ENCODE results near the gene ABHD6.
"Not testable (repeated sequence)": the region's sequence is repeated elsewhere in the genome, so short reads cannot be mapped to it uniquely, and the experiment has no call there.

ABHD6 gene

GRCh38 chr3:58210761-58211460 is 26.7 kb upstream of the ABHD6 start, which contains the start of gene DNASE1L3:
Gene DNASE1L3, minus strand, starts transcription at chr3:58210972. Its CDS starts 66 bp downstream, at chr3:58210906.
- DNase-seq (ENCODE audit: low spot score): no peak

- no peak for DNase-seq (ENCODE audit: low spot score)
Measured at GRCh38 chr3:58214484-58215316, 22.9 kb upstream of the ABHD6 start.

GRCh38 chr3:58215317-58216025 is 22.1 kb upstream of the ABHD6 start:
- DNase-seq (ENCODE audit: low spot score): no peak

- DNase-seq (ENCODE audit: low spot score): no peak
Measured at GRCh38 chr3:58216496-58217195, 20.9 kb upstream of the ABHD6 start.

GRCh38 chr3:58217209-58217811 is 20.3 kb upstream of the ABHD6 start:
- peak; percentile 82 for DNase-seq (ENCODE audit: low spot score)

- DNase-seq (ENCODE audit: low spot score): no peak
Measured at GRCh38 chr3:58218904-58219303, 18.7 kb upstream of the ABHD6 start.

GRCh38 chr3:58222161-58222724 is 15.3 kb upstream of the ABHD6 start:
- peak; percentile 50 for DNase-seq (ENCODE audit: low spot score)

GRCh38 chr3:58223855-58224254 is 13.7 kb upstream of the ABHD6 start:
- no peak for DNase-seq (ENCODE audit: low spot score)

GRCh38 chr3:58227933-58228332 is 9.7 kb upstream of the ABHD6 start:
- not testable (repeated sequence) for DNase-seq (ENCODE audit: low spot score)

GRCh38 chr3:58230876-58231552 is 6.6 kb upstream of the ABHD6 start:
- no peak for DNase-seq (ENCODE audit: low spot score)

- no peak for DNase-seq (ENCODE audit: low spot score)
Measured at GRCh38 chr3:58231666-58232065, 5.9 kb upstream of the ABHD6 start.

GRCh38 chr3:58234516-58234931 is 3.1 kb upstream of the ABHD6 start:
- no peak for DNase-seq (ENCODE audit: low spot score)

- no peak for DNase-seq (ENCODE audit: low spot score)
Measured at GRCh38 chr3:58235970-58236369, 1.6 kb upstream of the ABHD6 start.

- DNase-seq (ENCODE audit: low spot score): no peak
Measured at GRCh38 chr3:58236527-58237237, 910 bp upstream of the ABHD6 start.

- no peak for DNase-seq (ENCODE audit: low spot score)
Measured at GRCh38 chr3:58237941-58238681, 519 bp downstream of the ABHD6 start.

GRCh38 chr3:58238830-58239229 is 1.2 kb downstream of the ABHD6 start:
- no peak for DNase-seq (ENCODE audit: low spot score)

- DNase-seq (ENCODE audit: low spot score): no peak
Measured at GRCh38 chr3:58241306-58242044, 3.9 kb downstream of the ABHD6 start.

GRCh38 chr3:58242340-58242739 is 4.7 kb downstream of the ABHD6 start:
- DNase-seq (ENCODE audit: low spot score): no peak

GRCh38 chr3:58242860-58243259 is 5.3 kb downstream of the ABHD6 start:
- not testable (repeated sequence) for DNase-seq (ENCODE audit: low spot score)

Measured in LoVo (cell line).